ENCODE measurements around the gene POLR3B.

- TF ChIP-seq EZH2 (IDR thresholded peaks at IDR 0.05; ENCODE audit: insufficient read depth, poor library complexity, severe bottlenecking) = no peak
- no peak for TF ChIP-seq EZH2phosphoT487 (IDR thresholded peaks at IDR 0.05; ENCODE audit: insufficient read depth, low read depth)
These were observed 65.7 kb downstream of the POLR3B start for GRCh38 chr12:106423291-106423690.
